Cardiac fibroblast (primary cell): Measurements from ENCODE around the gene CNTNAP2.

Source experiments
- DNase-seq, 2 donors: peaks; one replicate each; pipeline versions ENCODE4 v3.0.0 to v3.0.0-alpha.2; 2010; ENCODE audit warnings: low read depth in 2 of 2
- H3K4me3 ChIP-seq, 2 donors: replicated peaks in 1 of 2; 1 replicate in 1 of 2; 2 replicates in 1 of 2; pipeline ENCODE4 v1.5.1; 2011; ENCODE audit warnings: low read depth in 2 of 2, low read length in 2 of 2, mild to moderate bottlenecking in 2 of 2, moderate library complexity in 1 of 2
- TF ChIP-seq, protein P1 (sequence below): IDR thresholded peaks from one replicate; pipeline ENCODE4 v1.5.1; 2011; ENCODE audit warnings: low read depth, mild to moderate bottlenecking, low read length, inconsistent platforms

CNTNAP2 gene

GRCh38 chr7:147809786-147810185 is 1693.2 kb downstream of the CNTNAP2 start:
- DNase-seq = no peak
- TF ChIP-seq, protein P1, sequence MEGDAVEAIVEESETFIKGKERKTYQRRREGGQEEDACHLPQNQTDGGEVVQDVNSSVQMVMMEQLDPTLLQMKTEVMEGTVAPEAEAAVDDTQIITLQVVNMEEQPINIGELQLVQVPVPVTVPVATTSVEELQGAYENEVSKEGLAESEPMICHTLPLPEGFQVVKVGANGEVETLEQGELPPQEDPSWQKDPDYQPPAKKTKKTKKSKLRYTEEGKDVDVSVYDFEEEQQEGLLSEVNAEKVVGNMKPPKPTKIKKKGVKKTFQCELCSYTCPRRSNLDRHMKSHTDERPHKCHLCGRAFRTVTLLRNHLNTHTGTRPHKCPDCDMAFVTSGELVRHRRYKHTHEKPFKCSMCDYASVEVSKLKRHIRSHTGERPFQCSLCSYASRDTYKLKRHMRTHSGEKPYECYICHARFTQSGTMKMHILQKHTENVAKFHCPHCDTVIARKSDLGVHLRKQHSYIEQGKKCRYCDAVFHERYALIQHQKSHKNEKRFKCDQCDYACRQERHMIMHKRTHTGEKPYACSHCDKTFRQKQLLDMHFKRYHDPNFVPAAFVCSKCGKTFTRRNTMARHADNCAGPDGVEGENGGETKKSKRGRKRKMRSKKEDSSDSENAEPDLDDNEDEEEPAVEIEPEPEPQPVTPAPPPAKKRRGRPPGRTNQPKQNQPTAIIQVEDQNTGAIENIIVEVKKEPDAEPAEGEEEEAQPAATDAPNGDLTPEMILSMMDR = no peak
- no peak overlapping the region for H3K4me3 ChIP-seq

DNA sequence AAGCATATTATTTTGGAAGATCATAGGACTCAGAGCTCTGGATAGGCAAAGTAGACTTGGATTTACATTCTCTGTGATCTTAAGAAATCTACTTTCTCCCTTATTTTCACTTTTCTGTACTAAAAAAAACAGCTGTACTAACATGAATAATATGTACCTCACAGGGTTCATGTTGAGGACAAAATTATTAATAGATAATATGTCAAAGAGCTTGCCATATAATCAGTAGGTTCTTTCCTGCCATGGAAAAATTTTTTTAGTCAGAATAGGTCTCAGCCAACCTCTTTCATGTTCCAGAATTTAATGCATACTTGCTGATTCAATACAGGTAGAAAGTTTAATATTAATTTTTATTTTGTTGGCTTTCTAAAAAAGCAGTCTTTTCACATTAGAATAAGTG is 1693.7 kb downstream of the CNTNAP2 start:
- no peak overlapping the region for H3K4me3 ChIP-seq
- no peak for DNase-seq
- TF ChIP-seq, protein P1 = no peak

GRCh38 chr7:147811923-147812322 is 1695.3 kb downstream of the CNTNAP2 start:
- no peak for DNase-seq
- TF ChIP-seq, protein P1 = no peak

GRCh38 chr7:147813316-147813715 is 1696.7 kb downstream of the CNTNAP2 start:
- DNase-seq = no peak
- TF ChIP-seq, protein P1 = no peak
- no peak overlapping the region for H3K4me3 ChIP-seq

More at GRCh38 chr7:147811923-147812322, 1695.3 kb downstream of the CNTNAP2 start:
- H3K4me3 ChIP-seq = no peak overlapping the region

- DNase-seq = no peak
- H3K4me3 ChIP-seq = no peak overlapping the region
- TF ChIP-seq, protein P1 = no peak
These were observed 1701.7 kb downstream of the CNTNAP2 start for GRCh38 chr7:147818317-147818716.

DNA sequence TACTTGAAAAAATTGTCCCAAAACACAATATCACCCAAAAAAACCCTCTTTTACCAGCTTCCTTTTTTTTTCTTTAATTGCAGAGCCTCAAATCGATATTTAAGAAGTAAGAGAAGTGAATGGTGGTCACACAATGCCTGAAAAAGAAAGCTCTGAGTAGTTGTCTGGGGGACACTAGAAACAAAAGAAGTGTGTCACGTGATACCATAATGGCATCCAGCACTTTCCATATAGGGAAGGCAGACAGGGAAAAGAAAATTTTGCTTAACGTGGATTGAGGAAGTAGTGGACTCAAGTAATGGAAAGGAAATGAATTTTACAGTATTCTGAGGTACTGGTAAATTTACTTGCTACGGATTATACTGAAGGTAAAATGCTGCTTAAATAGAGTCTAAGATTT is 1708.1 kb downstream of the CNTNAP2 start:
- DNase-seq = no peak
- TF ChIP-seq, protein P1 = no peak
- no peak overlapping the region for H3K4me3 ChIP-seq

- TF ChIP-seq, protein P1 = no peak
- no peak for DNase-seq
These were observed 1712.4 kb downstream of the CNTNAP2 start for GRCh38 chr7:147829016-147829415.

More at GRCh38 chr7:147829016-147829415, 1712.4 kb downstream of the CNTNAP2 start:
- H3K4me3 ChIP-seq = no peak overlapping the region
